Mesenteric fat pad (tissue), 1 donor: ENCODE results near the gene PRR19. TPM values are rescaled to one million over a fixed set of nuclear protein-coding genes. Genes with fewer than 3 reads are reported as not detected.
A peak's percentile ranks its signal among the peaks of the same experiment; 100 is the strongest.

Source experiments
- DNase-seq: peaks from one replicate; pipeline ENCODE4 v3.0.0-alpha.2; 2020; ENCODE audit warnings: low spot score
- total RNA-seq: library from RNA; stranded (reverse); fragmentation: NEBNext Ultra II Directional; extraction: Animal tissue kit (Norgen Biotek cat#: 25700); gene quantifications from one replicate; pipeline ENCODE4 v1.2.1, GENCODE V29; 2021
- donor health status: DM: yes; HTN: yes; CAD: no.

Gene PRR19
- total RNA-seq, 1 donor from 2014 or later, result not detected

- DNase-seq, result peak; percentile 98
These were observed 18.5 kb upstream of the PRR19 start for GRCh38 chr19:42283188-42284065.

DNA sequence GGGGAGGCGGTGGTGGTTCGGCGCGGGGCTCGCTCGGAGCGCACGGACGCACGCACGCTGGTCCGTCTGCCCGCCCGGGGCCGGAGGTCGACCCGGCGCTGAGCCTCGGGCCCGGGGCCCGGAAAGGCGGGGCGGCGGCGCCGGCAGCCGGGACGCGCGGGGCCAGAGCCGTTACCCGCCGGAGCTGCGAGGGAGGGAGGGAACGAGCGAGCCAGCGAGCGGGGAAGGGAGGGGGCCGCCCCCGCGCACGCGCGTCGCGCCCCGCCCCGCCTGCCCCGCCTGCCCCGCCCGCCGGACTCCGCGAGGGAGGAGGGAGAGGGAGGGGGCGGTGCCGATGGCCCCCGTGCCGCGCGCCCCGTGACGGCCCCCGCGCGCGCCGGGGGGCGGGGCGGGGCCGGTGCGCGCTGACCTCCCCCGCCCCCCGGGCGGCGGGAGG lies 17.8 kb upstream of the PRR19 start:
- DNase-seq, result peak; percentile 94

- no peak for DNase-seq
These were observed 17.2 kb upstream of the PRR19 start for GRCh38 chr19:42284591-42285341.

GRCh38 chr19:42285541-42285941 lies 16.4 kb upstream of the PRR19 start:
- no peak for DNase-seq

DNA sequence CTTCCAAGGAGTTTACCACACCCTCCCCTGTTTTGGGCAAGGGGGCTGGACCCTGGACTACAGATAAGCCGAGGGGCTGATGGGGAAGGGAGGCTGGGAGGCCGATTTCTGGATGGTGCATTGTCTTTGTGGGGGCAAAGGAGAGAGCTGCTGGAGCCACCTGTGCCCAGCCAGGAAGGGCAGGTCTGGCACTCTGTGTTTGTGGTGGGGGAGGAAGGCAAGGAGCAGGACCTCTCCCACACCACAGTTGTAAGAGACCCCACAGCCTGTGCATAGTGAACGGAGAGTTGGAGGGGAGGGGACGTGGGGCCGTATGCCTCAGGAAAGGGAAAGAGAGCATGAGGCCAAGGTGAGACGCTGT lies 16.0 kb upstream of the PRR19 start:
- no peak for DNase-seq

DNA sequence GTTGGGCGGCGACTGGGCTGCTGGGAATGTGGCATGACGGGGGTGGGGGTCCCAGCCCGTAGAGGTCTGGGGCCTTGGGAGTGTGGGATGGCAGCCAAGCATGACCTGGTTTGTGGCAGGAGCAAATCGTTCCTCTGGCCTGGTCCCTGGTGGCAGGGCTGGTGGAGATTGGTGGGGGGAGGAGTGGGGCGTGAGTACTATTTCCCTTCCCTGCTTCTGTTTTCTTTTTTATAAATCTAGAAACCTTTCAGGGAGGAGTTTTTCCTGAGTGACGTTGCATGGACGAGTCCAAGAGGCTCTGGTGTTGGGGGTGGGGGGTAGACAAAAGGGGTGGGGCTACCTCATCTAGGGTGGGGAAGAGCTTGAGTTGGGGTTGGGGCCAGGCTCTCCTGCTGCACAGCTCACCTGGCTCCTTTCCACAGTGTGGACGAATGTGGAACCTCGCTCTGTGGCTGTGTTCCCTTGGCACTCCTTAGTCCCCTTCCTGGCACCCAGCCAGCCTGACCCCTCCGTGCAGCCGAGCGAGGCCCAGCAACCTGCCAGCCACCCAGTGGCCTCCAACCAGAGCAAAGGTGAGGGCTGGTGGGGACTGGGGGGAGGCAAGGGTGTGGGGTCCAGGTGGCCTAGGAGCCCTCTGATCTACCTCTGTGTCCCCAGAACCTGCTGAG lies 15.4 kb upstream of the PRR19 start:
- DNase-seq, result no peak

DNA sequence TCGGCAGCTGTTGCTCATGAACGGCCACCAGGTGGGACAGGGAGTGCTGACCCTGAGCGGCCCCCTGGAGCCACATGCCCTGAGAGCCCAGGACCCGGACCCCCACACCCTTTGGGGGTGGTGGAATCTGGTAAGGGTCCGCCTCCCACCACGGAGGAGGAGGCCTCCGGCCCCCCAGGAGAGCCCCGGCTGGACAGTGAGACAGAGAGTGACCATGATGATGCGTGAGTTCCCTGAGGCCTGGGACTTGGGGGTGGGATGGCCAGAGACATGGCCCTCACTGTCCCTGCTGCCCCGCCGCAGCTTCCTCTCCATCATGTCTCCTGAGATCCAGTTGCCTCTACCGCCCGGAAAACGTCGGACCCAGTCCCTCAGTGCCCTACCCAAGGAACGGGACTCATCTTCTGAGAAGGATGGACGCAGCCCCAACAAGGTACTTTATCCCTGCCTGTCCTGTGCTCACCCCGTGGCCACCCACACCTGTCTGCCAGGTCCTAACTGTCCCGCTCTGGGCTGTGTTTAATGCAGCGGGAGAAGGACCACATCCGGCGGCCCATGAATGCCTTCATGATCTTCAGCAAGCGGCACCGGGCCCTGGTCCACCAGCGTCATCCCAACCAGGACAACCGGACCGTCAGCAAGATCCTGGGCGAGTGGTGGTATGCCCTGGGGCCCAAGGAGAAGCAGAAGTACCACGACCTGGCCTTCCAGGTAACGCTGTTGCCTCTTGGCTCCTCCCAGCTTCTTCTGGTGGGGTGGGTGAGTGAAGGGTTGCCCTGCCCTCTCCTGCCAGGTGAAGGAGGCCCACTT lies 14.7 kb upstream of the PRR19 start:
- no peak for DNase-seq

DNA sequence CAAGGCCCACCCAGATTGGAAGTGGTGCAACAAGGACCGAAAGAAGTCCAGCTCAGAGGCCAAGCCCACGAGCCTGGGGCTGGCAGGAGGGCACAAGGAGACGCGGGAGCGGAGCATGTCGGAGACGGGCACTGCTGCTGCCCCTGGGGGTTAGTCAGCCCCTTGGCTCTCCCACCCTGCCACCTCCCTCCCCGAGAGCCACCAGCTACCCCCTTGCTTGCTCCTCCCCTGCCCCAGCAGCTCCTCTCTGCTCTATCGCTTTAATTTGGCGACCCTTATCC lies 14.2 kb upstream of the PRR19 start:
- DNase-seq, result no peak

- DNase-seq, result no peak
These were observed 13.5 kb upstream of the PRR19 start for GRCh38 chr19:42288387-42288786.

DNA sequence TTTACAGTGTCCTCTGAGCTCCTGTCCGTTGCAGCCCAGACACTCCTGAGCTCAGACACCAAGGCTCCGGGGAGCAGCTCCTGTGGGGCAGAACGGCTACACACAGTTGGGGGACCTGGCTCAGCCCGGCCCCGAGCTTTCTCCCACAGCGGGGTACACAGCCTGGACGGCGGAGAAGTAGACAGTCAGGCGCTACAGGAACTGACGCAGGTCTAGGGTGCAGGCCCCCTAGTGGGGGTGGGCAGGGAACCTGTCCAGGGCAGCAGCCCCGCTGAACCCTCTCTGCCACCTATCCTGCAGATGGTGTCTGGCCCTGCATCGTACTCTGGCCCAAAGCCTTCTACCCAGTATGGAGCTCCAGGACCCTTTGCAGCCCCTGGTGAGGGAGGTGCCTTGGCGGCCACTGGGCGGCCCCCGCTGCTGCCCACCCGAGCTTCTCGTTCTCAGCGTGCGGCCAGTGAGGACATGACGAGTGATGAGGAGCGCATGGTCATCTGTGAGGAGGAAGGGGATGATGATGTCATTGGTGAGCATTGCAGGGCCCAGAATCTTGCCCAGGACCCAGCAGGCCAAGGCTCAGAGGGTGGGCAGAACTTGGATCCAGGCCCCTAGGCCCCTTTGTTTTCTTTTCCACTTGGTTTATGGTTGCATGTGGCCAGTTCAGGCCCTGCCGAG lies 12.9 kb upstream of the PRR19 start:
- DNase-seq, result no peak

DNA sequence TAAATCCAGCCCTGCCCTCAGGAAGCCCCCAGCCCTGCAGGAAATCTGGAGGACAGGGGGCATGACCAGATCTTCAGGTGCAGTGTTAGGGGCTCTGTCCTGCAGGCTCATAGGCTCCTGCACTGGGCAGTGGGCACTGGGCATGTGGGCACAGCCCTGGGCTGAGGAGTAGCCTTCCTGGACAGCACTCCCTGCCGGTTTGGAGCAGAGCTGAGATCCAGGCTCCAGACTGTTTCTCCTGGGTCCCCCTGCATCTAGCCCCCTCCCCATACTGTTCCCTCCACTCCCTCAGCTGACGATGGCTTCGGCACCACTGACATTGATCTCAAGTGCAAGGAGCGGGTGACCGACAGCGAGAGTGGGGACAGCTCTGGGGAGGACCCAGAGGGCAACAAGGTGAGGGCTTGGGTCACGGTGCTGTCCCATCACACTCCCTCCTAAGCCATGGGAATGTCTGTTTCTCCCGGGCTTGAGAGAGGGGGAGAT lies 12.3 kb upstream of the PRR19 start:
- DNase-seq, result no peak

GRCh38 chr19:42290136-42290522 lies 11.8 kb upstream of the PRR19 start:
- DNase-seq, result no peak

GRCh38 chr19:42290523-42291434 lies 11.2 kb upstream of the PRR19 start:
- DNase-seq, result no peak

- no peak for DNase-seq
These were observed 10.5 kb upstream of the PRR19 start for GRCh38 chr19:42291435-42291810.

- DNase-seq, result no peak
These were observed 9.6 kb upstream of the PRR19 start for GRCh38 chr19:42292042-42292960.

DNA sequence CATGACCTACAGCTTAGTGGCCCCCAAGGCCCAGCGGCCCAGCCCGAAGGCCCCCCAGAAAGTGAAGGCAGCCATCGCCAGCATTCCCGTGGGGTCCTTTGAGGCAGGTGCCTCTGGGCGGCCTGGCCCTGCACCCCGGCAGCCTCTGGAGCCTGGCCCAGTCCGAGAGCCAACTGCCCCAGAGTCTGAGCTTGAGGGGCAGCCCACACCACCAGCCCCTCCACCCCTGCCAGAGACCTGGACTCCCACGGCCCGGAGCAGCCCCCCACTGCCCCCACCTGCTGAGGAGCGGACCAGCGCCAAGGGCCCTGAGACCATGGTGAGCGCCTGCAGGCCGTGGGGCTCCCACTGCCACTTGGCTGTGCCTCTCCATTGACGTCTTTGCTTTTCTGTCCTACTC lies 9.0 kb upstream of the PRR19 start:
- DNase-seq, result no peak

DNA sequence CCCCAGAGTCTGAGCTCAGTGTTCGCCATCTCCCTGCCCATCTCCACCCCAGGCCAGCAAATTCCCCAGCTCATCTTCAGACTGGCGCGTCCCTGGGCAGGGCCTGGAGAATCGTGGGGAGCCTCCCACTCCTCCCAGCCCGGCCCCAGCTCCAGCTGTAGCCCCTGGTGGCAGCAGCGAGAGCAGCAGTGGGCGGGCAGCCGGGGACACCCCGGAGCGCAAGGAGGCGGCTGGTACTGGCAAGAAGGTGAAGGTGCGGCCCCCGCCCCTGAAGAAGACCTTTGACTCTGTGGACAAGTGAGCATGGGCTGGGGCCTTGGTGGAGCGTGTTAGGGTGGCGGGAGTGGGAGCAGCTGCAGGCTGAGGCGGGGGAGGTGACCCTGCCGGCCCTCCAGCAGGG lies 8.4 kb upstream of the PRR19 start:
- DNase-seq, result no peak

- no peak for DNase-seq
These were observed 8.0 kb upstream of the PRR19 start for GRCh38 chr19:42293948-42294347.
